SK-N-SH treated with all-trans-retinoic acid at 6 μM for 48 hours (cell line): ENCODE measurements around the gene HPS3.

Experiments
- ATAC-seq: fragments of 200-7000 bp; cut with Tn5 transposase; 3 replicates; pipeline ENCODE4 v1.9.1; 2020; ENCODE audit warnings: mild to moderate bottlenecking, moderate library complexity
- ARNTL ChIP-seq: fragments of 450-650 bp; formaldehyde crosslinking; IDR thresholded peaks from 2 replicates; pipeline ENCODE4 v1.5.0; 2020; ENCODE audit warnings: low read depth, mild to moderate bottlenecking, moderate library complexity, borderline replicate concordance
- BACH2 ChIP-seq: fragments of 250-450 bp; sonication (Bioruptor Pico); IDR thresholded peaks from 2 replicates; pipeline ENCODE4 v1.9.0; 2021; ENCODE audit warnings: mild to moderate bottlenecking, borderline replicate concordance
- CREB5 ChIP-seq: fragments of 250-450 bp; sonication (Bioruptor Pico); IDR thresholded peaks from 2 replicates; pipeline ENCODE4 v1.5.1; 2020; ENCODE audit warnings: low read depth, mild to moderate bottlenecking, moderate library complexity
- CSDC2 ChIP-seq: fragments of 250-450 bp; sonication (Bioruptor Pico); IDR thresholded peaks from 2 replicates; pipeline ENCODE4 v1.5.0; 2020; ENCODE audit warnings: mild to moderate bottlenecking, moderate library complexity
- CSRNP3 ChIP-seq: fragments of 250-450 bp; sonication (Bioruptor Pico); IDR thresholded peaks from 2 replicates; pipeline ENCODE4 v1.5.1; 2021; ENCODE audit warnings: mild to moderate bottlenecking, moderate library complexity
- ESRRG ChIP-seq: fragments of 250-450 bp; sonication (Bioruptor Pico); IDR thresholded peaks from 2 replicates; pipeline ENCODE4 v1.6.1; 2021; ENCODE audit warnings: mild to moderate bottlenecking
- GLIS3 ChIP-seq: fragments of 250-450 bp; sonication (Bioruptor Pico); IDR thresholded peaks from 2 replicates; pipeline ENCODE4 v1.5.0; 2020; ENCODE audit warnings: mild to moderate bottlenecking, moderate library complexity
- ISL1 ChIP-seq: fragments of 250-450 bp; sonication (Bioruptor Pico); IDR thresholded peaks from 2 replicates; pipeline ENCODE4 v2.1.2; 2022; ENCODE audit warnings: mild to moderate bottlenecking, moderate library complexity
- OSR1 ChIP-seq: fragments of 250-450 bp; sonication (Bioruptor Pico); IDR thresholded peaks from 2 replicates; pipeline ENCODE4 v1.8.0; 2022; ENCODE audit warnings: moderate library complexity, mild to moderate bottlenecking, inconsistent platforms
- PATZ1 ChIP-seq: fragments of 250-450 bp; sonication (Bioruptor Pico); IDR thresholded peaks from 2 replicates; pipeline ENCODE4 v1.8.0; 2020; ENCODE audit warnings: mild to moderate bottlenecking, moderate library complexity, borderline replicate concordance
- PPARA ChIP-seq: fragments of 250-450 bp; sonication (Bioruptor Pico); IDR thresholded peaks from 2 replicates; pipeline ENCODE4 v1.5.0; 2020; ENCODE audit warnings: mild to moderate bottlenecking, borderline replicate concordance
- RARB ChIP-seq: fragments of 250-450 bp; sonication (Bioruptor Pico); IDR thresholded peaks from 2 replicates; pipeline ENCODE4 v1.8.0; 2021; ENCODE audit warnings: mild to moderate bottlenecking, moderate library complexity
- SNAI2 ChIP-seq: fragments of 250-450 bp; sonication (Bioruptor Pico); IDR thresholded peaks from 2 replicates; pipeline ENCODE4 v1.5.0; 2020; ENCODE audit warnings: mild to moderate bottlenecking, moderate library complexity
- TCF4 ChIP-seq: fragments of 250-450 bp; sonication (Bioruptor Pico); IDR thresholded peaks from 2 replicates; pipeline ENCODE4 v1.8.0; 2021; ENCODE audit warnings: mild to moderate bottlenecking, moderate library complexity, borderline replicate concordance
- TOX ChIP-seq: fragments of 250-450 bp; sonication (Bioruptor Pico); IDR thresholded peaks from 2 replicates; pipeline ENCODE4 v1.8.0; 2021; ENCODE audit warnings: mild to moderate bottlenecking, moderate library complexity, borderline replicate concordance
- TSHZ2 ChIP-seq: fragments of 250-450 bp; sonication (Bioruptor Pico); IDR thresholded peaks from 2 replicates; pipeline ENCODE4 v1.5.0; 2020; ENCODE audit warnings: mild to moderate bottlenecking, moderate library complexity
- ZFP3 ChIP-seq: fragments of 250-450 bp; sonication (Bioruptor Pico); IDR thresholded peaks from 2 replicates; pipeline ENCODE4 v1.5.0; 2020; ENCODE audit warnings: mild to moderate bottlenecking, moderate library complexity
- ZFP30 ChIP-seq: fragments of 450-650 bp; formaldehyde crosslinking; IDR thresholded peaks from 2 replicates; pipeline ENCODE4 v1.5.0; 2022; ENCODE audit warnings: mild to moderate bottlenecking, moderate library complexity
- ZNF565 ChIP-seq: fragments of 450-650 bp; formaldehyde crosslinking; conservative IDR thresholded peaks from 2 replicates; pipeline ENCODE4 v1.5.0; 2020; ENCODE audit warnings: low read depth, mild to moderate bottlenecking, moderate library complexity
- ZNF70 ChIP-seq: fragments of 450-650 bp; formaldehyde crosslinking; IDR thresholded peaks from 2 replicates; pipeline ENCODE4 v1.5.0; 2020; ENCODE audit warnings: mild to moderate bottlenecking, moderate library complexity
- ZNF8 ChIP-seq: fragments of 450-650 bp; formaldehyde crosslinking; IDR thresholded peaks from 2 replicates; pipeline ENCODE4 v1.5.0; 2020; ENCODE audit warnings: mild to moderate bottlenecking, moderate library complexity

The HPS3 gene

GRCh38 chr3:149186219-149186618 lies 56.8 kb downstream of the HPS3 start:
- no peak for TF ChIP-seq BACH2 (CRISPR knock-in tag)
- TF ChIP-seq PPARA (CRISPR knock-in tag), result no peak
- TF ChIP-seq ESRRG, result no peak
- TF ChIP-seq CREB5, result no peak
- TF ChIP-seq TOX (CRISPR knock-in tag), result no peak
- TF ChIP-seq ISL1 (CRISPR knock-in tag), result no peak
- no peak for TF ChIP-seq SNAI2 (CRISPR knock-in tag)
- no peak for TF ChIP-seq ZNF8
- no peak for TF ChIP-seq ZFP30 (CRISPR knock-in tag)
- no peak for TF ChIP-seq OSR1
- no peak for TF ChIP-seq TSHZ2 (CRISPR knock-in tag)
- TF ChIP-seq TCF4 (CRISPR knock-in tag), result no peak
- no peak for TF ChIP-seq CSRNP3 (CRISPR knock-in tag)
- no peak for TF ChIP-seq PATZ1 (CRISPR knock-in tag)
- TF ChIP-seq ZFP3 (CRISPR knock-in tag), result no peak
- no peak for TF ChIP-seq CSDC2 (CRISPR knock-in tag)
- no peak for ATAC-seq

- TF ChIP-seq GLIS3 (CRISPR knock-in tag) (no peak), TSHZ2 (CRISPR knock-in tag) (no peak), CREB5 (no peak), ESRRG (no peak), ARNTL (CRISPR knock-in tag) (no peak), RARB (no peak), SNAI2 (CRISPR knock-in tag) (no peak), TOX (CRISPR knock-in tag) (no peak)
- no peak for ATAC-seq
Observed at GRCh38 chr3:149186721-149187120, 57.3 kb downstream of the HPS3 start.

GRCh38 chr3:149188494-149188893 lies 59.1 kb downstream of the HPS3 start:
- no peak for ATAC-seq
- TF ChIP-seq ZNF70 (CRISPR knock-in tag) (no peak), OSR1 (no peak), ISL1 (CRISPR knock-in tag) (no peak), ZNF565 (no peak)
